IPS-11a (cell line): ENCODE data around the gene LRRC3C.
A peak's percentile ranks its signal among the peaks of the same experiment; 100 is the strongest.
"Not testable (repeated sequence)": the region's sequence is repeated elsewhere in the genome, so short reads cannot be mapped to it uniquely, and the experiment has no call there.

Experiments
- H3K4me3 ChIP-seq: one replicate; pipeline ENCODE4 v1.5.1; 2013; ENCODE audit warnings: low read depth, low read length, control low read depth

LRRC3C gene

GRCh38 chr17:39927101-39927928 is at the start of gene LRRC3C, which contains the start of gene ORMDL3:
Gene LRRC3C (plus strand): TSS chr17:39927732. CDS start chr17:39941524, 13,792 bp downstream.
Gene ORMDL3 (minus strand): TSS chr17:39927601. CDS start chr17:39924203, 3,398 bp downstream.
- peak within 1 kb of the TSS; percentile 75 for H3K4me3 ChIP-seq

- H3K4me3 ChIP-seq = not testable (repeated sequence)
These were observed 41.4 kb upstream of the LRRC3C start for GRCh38 chr17:39886102-39886501.

GRCh38 chr17:39887078-39887477 is 40.5 kb upstream of the LRRC3C start:
- no peak overlapping the region for H3K4me3 ChIP-seq

- no peak overlapping the region for H3K4me3 ChIP-seq
These were observed 38.3 kb upstream of the LRRC3C start for GRCh38 chr17:39889200-39889599.

- no peak overlapping the region for H3K4me3 ChIP-seq
These were observed 32.7 kb upstream of the LRRC3C start for GRCh38 chr17:39894681-39895376.

GRCh38 chr17:39898088-39898487 is 29.4 kb upstream of the LRRC3C start:
- H3K4me3 ChIP-seq = no peak overlapping the region

- no peak overlapping the region for H3K4me3 ChIP-seq
These were observed 28.3 kb upstream of the LRRC3C start for GRCh38 chr17:39899215-39899614.

- H3K4me3 ChIP-seq = not testable (repeated sequence)
These were observed 25.5 kb upstream of the LRRC3C start for GRCh38 chr17:39902027-39902426.

- no peak overlapping the region for H3K4me3 ChIP-seq
These were observed 24.2 kb upstream of the LRRC3C start for GRCh38 chr17:39903158-39903884.

GRCh38 chr17:39904990-39905288 is 22.6 kb upstream of the LRRC3C start:
- H3K4me3 ChIP-seq = no peak overlapping the region

GRCh38 chr17:39908789-39909352 is 18.7 kb upstream of the LRRC3C start:
- no peak overlapping the region for H3K4me3 ChIP-seq

- H3K4me3 ChIP-seq = no peak overlapping the region
These were observed 13.5 kb upstream of the LRRC3C start for GRCh38 chr17:39913989-39914388.

GRCh38 chr17:39915559-39915958 is 12.0 kb upstream of the LRRC3C start:
- no peak overlapping the region for H3K4me3 ChIP-seq

- no peak overlapping the region for H3K4me3 ChIP-seq
These were observed 10.6 kb upstream of the LRRC3C start for GRCh38 chr17:39916918-39917317.

- no peak overlapping the region for H3K4me3 ChIP-seq
These were observed 8.3 kb upstream of the LRRC3C start for GRCh38 chr17:39919087-39919683.

GRCh38 chr17:39920218-39921210 is 7.0 kb upstream of the LRRC3C start:
- H3K4me3 ChIP-seq = no peak overlapping the region

GRCh38 chr17:39921323-39921722 is 6.2 kb upstream of the LRRC3C start:
- no peak overlapping the region for H3K4me3 ChIP-seq

GRCh38 chr17:39922006-39922405 is 5.5 kb upstream of the LRRC3C start:
- H3K4me3 ChIP-seq = no peak overlapping the region

- no peak overlapping the region for H3K4me3 ChIP-seq
These were observed 4.3 kb upstream of the LRRC3C start for GRCh38 chr17:39923230-39923629.
